Kasumi-1 (cell line): ENCODE data around the gene MPHOSPH8.
"Not testable (repeated sequence)": the region's sequence is repeated elsewhere in the genome, so short reads cannot be mapped to it uniquely, and the experiment has no call there.

ENCODE experiments used
- DNase-seq, 2 experiments: peaks; one replicate each; lab custom pipeline; 2025; lab: John Stamatoyannopoulos, UW

MPHOSPH8 gene

GRCh38 chr13:19685437-19685836 is 52.0 kb downstream of the MPHOSPH8 start:
- DNase-seq = no peak

DNA sequence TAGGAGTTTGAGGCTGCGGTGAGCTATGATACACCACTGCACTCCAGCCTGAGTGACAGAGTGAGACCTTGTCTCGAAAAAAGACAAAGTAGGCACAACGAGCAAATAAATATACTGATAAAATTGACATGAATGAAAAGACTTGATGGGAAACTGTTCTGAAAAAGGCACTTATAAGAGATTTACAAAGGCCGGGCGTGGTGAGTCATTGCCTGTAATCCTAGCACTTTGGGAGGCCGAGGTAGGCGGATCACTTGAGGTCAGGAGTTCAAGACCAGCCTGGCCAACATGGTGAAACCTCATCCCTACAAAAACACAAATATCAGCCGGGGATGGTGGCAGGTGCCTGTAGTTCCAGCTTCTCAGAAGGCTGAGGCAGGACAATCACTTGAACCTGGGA is 58.0 kb downstream of the MPHOSPH8 start:
- not testable (repeated sequence) for DNase-seq

GRCh38 chr13:19695428-19695827 is 62.0 kb downstream of the MPHOSPH8 start:
- no peak for DNase-seq

DNA sequence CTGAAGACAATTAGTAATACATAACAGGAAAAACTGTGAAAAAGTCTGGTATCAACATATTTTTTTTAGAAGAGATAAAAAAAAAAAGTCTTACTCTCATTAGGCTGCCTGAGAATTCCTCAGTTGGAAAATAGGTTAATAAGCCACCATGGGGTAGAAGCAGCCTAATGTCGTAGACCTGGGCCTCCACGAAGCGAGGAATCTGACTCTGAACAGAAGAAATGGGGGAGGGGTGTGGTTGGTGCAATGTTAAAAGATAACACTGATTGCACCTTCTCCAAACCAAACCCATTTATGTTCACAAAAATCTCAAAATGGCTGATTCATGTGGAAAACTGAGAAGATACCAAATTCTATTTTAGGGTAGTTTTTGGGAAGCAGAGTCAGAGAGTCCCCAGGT is 62.4 kb downstream of the MPHOSPH8 start:
- no peak for DNase-seq

DNA sequence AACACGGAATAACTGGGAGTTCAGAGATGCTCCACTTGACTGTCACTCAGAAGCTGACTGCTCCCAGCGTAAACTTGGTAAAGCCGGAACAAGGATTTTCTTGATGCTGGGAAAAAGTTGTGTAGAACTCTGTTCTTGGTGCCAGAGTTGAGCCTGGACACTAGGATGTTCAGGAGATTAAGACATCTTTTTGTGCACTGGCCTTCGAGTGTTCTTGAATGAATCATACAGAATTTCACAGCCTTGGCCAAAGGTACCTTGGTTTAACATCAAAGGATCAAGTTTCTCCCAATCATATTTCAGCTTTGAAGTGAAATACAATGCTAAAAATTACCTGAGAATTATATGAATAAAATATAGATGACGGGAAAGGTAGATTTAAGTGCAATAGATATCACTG is 67.5 kb downstream of the MPHOSPH8 start:
- DNase-seq = not testable (repeated sequence)

DNA sequence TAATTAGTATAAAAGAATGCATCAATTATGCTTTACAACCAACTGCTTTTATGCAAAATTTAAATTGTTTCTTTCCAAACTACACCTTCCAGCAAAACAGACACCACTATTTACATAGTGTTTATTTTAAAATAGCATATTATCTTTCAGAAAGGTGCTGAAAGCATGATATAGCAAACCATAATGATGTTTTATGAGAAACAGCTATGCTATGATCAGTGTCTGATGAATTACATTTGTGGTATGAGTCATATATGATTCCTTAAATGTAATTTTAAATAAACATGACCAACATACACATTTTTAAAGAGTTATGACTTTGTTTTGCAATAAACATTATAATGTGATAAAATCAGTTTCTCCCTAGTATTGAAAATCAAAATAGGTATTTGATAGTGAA is 68.2 kb downstream of the MPHOSPH8 start:
- DNase-seq = not testable (repeated sequence)

- DNase-seq = not testable (repeated sequence)
These were observed 70.8 kb downstream of the MPHOSPH8 start for GRCh38 chr13:19704256-19704655.

- not testable (repeated sequence) for DNase-seq
These were observed 75.6 kb downstream of the MPHOSPH8 start for GRCh38 chr13:19709039-19709438.

- not testable (repeated sequence) for DNase-seq
These were observed 76.3 kb downstream of the MPHOSPH8 start for GRCh38 chr13:19709782-19710181.

DNA sequence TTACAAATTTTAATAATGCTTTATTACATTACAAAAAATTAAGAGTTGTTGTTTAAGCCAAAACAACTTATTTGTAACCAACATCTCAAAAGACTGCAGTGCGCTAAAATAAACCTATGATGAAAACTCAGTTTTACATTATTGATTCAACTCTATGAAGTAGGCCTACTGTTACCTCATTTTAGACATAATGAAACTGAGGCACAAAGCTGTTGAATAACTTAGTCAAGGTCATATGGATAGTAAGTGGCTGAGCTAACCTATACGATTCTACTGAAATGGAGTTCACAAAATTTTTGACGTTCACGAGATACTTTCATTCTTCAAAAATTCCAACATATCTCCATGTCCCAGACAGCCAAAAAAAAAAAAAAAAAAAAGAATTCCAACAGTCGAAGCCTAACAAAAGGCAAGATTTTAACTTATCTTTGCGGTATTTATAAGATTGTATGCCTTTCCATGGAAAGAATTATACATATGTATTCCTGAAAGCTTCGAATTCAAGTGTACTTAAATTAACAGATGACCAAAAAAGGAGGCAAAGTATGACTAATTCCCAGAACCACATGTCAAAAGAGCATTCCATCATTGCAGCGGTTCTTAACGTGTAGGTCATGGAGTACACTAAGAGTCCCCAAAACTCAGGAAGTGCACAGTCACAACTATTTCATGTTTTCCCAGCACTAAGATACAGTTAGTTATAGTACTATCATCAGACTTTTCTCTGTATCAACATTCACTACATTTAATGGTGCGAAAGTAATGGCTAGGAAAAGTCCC is 79.9 kb downstream of the MPHOSPH8 start:
- DNase-seq = no peak

- DNase-seq = no peak
These were observed 86.6 kb downstream of the MPHOSPH8 start for GRCh38 chr13:19720039-19720438.
